Activated T-cell treated with anti-CD3 and anti-CD28 coated beads, Interleukin-2, amount 50 U/mL, for 24 hours (primary cell): ENCODE data around the gene ZNF17.
"Not testable (repeated sequence)": the region's sequence is repeated elsewhere in the genome, so short reads cannot be mapped to it uniquely, and the experiment has no call there.

Experiments used
- DNase-seq: peaks from one replicate; pipeline ENCODE4 v3.0.0-alpha.2; 2020
- H3K27ac Mint-ChIP-seq: 2 replicates; pipeline ENCODE4 v1.8.0; 2020; ENCODE audit warnings: mild to moderate bottlenecking, mixed read lengths
- H3K27me3 Mint-ChIP-seq: 2 replicates; pipeline ENCODE4 v1.8.0; 2020; ENCODE audit warnings: mixed read lengths
- H3K36me3 Mint-ChIP-seq: 2 replicates; pipeline ENCODE4 v1.8.0; 2020; ENCODE audit warnings: low read depth, mixed read lengths
- H3K4me1 Mint-ChIP-seq: 2 replicates; pipeline ENCODE4 v1.8.0; 2020; ENCODE audit warnings: low read depth, mixed read lengths
- H3K4me3 Mint-ChIP-seq: 2 replicates; pipeline ENCODE4 v1.8.0; 2020; ENCODE audit warnings: mild to moderate bottlenecking, moderate library complexity, mixed read lengths
- H3K9me3 Mint-ChIP-seq: 2 replicates; pipeline ENCODE4 v1.8.0; 2020; ENCODE audit warnings: mixed read lengths

Gene ZNF17

GRCh38 chr19:57410877-57411671 lies at the start of gene ZNF17:
TSS of gene ZNF17 (plus strand) at chr19:57411161. CDS start at chr19:57413616, 2,455 bp downstream.
- Mint-ChIP-seq H3K27ac (peak within 1 kb of the TSS; percentile 92), H3K4me1 (peaks cover 32% of the 10 kb centered on the region), H3K4me3 (peak within 1 kb of the TSS; percentile 96), H3K36me3 (peaks cover 47% of the 10 kb centered on the region), H3K9me3 (peaks cover 21% of the 10 kb centered on the region), H3K27me3 (no peaks in the 10 kb centered on the region)
- peak; percentile 89 for DNase-seq

DNA sequence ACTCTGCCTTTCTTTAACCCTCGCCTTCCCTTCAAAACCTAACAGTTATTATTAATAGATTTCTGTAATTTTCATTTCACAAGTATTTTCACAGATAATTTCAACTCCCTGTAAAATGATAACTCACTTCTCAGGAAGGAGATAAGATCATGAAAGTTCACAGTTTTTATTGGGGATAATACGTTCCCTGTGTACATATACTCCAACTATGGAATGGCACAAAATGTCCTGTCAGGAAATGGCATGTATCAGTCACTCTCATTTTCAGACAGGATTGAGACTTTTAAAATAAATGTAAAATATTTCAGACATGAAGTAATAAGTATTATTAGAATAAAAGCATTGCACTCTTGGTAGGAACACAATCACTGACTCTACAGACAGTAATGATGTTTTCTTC lies 48.5 kb upstream of the ZNF17 start:
- H3K36me3 Mint-ChIP-seq: peaks cover 69% of the 10 kb centered on the region
- H3K4me3 Mint-ChIP-seq: peak overlapping the region; percentile 86
- no peak for DNase-seq
- no peaks in the 10 kb centered on the region for H3K27me3 Mint-ChIP-seq
- H3K9me3 Mint-ChIP-seq: peaks cover 48% of the 10 kb centered on the region
- H3K4me1 Mint-ChIP-seq: peaks cover 16% of the 10 kb centered on the region
- peak overlapping the region; percentile 95 for H3K27ac Mint-ChIP-seq

DNA sequence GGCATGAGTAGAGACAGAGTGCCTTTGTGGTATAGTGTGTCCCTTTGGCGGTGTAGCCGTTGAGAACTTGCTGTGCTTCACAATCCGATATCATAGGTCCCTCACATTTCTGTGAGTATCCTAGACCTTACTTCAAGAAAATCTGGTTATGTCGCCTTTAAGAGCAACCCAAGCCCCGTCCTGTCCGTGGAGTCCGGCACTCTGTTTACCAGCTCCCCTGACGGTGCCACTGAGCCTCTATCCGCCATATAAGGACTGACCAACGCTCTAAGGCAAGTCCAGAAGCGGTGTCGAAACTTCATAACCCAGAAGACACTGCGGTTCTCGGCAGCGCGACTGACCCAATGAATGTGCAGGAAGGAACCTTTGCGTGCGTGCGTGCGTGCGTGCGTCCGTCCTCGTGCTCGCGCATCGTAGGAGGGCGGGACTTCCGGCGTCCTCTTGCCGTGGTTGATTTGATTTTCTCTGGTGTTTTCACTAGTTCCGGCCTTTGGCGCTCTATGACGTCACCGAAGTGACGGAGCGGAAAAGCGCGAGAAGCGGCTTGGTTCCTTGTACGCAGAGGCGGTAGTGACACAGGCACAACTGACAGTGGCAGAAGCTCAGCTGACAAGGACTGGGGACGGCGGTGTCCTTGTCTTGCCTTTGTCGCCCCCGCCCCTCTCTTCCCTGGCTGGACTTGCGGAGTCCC lies 47.8 kb upstream of the ZNF17 start, which contains the start of the genes TRAPPC2B and ZNF547:
TSS of gene TRAPPC2B (plus strand) at position 555 of the 691 bp plus-strand sequence. CDS start 1,283 bp downstream, outside the sequence.
TSS of gene ZNF547 (plus strand) at position 555 of the 691 bp plus-strand sequence. CDS start 5,005 bp downstream, outside the sequence.
- Mint-ChIP-seq H3K36me3 (peaks cover 68% of the 10 kb centered on the region), H3K27ac (peak within 1 kb of the TSS; percentile 95), H3K4me1 (peaks cover 16% of the 10 kb centered on the region), H3K27me3 (no peaks in the 10 kb centered on the region), H3K9me3 (peaks cover 44% of the 10 kb centered on the region), H3K4me3 (peak within 1 kb of the TSS; percentile 86)
- DNase-seq: peak; percentile 99

GRCh38 chr19:57363688-57364181 lies 47.2 kb upstream of the ZNF17 start:
- Mint-ChIP-seq H3K4me1 (peaks cover 16% of the 10 kb centered on the region), H3K27ac (peak overlapping the region; percentile 95), H3K36me3 (peaks cover 67% of the 10 kb centered on the region), H3K4me3 (peak overlapping the region; percentile 86), H3K27me3 (no peaks in the 10 kb centered on the region), H3K9me3 (peaks cover 44% of the 10 kb centered on the region)
- DNase-seq: no peak

GRCh38 chr19:57366776-57367175 lies 44.2 kb upstream of the ZNF17 start:
- Mint-ChIP-seq H3K27me3 (no peaks in the 10 kb centered on the region), H3K4me1 (peaks cover 16% of the 10 kb centered on the region), H3K36me3 (peaks cover 74% of the 10 kb centered on the region), H3K4me3 (no peak overlapping the region), H3K27ac (no peak overlapping the region), H3K9me3 (peaks cover 45% of the 10 kb centered on the region)
- no peak for DNase-seq

DNA sequence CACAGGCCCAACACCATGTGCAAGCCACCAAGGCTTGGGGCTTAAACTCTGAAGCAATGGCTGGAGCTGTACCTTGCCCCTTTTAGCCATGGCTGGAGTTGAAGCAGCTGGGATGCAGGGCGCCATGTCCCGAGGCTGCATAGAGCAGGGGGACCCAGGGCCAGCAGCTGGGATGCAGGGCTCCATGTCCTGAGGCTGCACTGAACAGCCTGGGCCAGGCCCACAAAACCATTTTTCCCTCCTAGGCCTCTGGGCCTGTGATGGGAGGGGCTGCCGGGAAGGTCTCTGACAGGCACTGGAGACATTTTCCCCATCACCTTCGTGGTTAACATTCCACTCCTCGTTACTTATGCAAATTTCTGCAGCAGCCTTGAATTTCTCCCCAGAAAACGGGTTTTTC lies 36.8 kb upstream of the ZNF17 start:
- DNase-seq: no peak
- H3K27me3 Mint-ChIP-seq: no peaks in the 10 kb centered on the region
- peaks cover 72% of the 10 kb centered on the region for H3K9me3 Mint-ChIP-seq
- no peak overlapping the region for H3K27ac Mint-ChIP-seq
- H3K4me3 Mint-ChIP-seq: no peak overlapping the region
- H3K36me3 Mint-ChIP-seq: peaks cover 98% of the 10 kb centered on the region
- no peaks in the 10 kb centered on the region for H3K4me1 Mint-ChIP-seq

DNA sequence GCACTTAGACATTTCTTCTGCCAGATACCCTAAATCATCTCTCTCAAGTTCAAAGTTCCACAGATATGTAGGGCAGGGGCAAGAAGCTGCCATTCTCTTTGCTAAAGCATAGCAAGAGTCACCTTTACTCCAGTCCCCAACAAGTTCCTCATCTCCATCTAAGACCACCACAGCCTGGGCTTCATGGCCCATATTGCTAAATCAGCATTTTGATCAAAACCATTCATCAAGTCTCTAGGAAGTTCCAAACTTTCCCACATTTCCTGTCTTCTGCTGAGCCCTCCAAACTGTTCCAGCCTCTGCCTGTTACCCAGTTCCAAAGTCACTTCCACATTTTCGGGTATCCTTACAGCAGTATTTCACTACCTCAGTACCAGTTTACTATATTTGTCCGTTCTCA lies 36.3 kb upstream of the ZNF17 start:
- H3K27ac Mint-ChIP-seq, DNase-seq, H3K4me1 Mint-ChIP-seq, H3K27me3 Mint-ChIP-seq, H3K4me3 Mint-ChIP-seq: not testable (repeated sequence)
- peaks cover 98% of the 10 kb centered on the region for H3K36me3 Mint-ChIP-seq
- peaks cover 72% of the 10 kb centered on the region for H3K9me3 Mint-ChIP-seq

DNA sequence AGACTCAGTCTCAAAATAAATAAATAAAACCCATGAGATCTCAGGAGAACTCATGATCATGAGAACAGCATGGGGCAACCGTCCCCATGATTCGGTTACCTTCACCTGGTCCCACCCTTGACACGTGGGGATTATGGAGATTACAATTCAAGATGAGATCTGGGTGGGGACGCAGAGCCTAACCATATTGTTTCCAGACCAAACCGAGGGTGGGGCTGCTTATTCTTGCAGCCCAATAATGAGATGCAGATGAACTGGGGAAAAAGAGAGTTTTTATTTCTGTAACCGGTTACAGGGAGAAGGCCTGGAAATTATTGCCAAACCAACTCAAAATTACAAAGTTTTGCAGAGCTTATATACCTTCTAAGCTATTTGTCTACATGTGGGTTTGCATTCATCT lies 34.8 kb upstream of the ZNF17 start:
- no peak overlapping the region for H3K4me3 Mint-ChIP-seq
- H3K36me3 Mint-ChIP-seq: peaks cover 95% of the 10 kb centered on the region
- H3K9me3 Mint-ChIP-seq: peaks cover 79% of the 10 kb centered on the region
- DNase-seq: no peak
- no peaks in the 10 kb centered on the region for H3K27me3 Mint-ChIP-seq
- H3K27ac Mint-ChIP-seq: no peak overlapping the region
- no peaks in the 10 kb centered on the region for H3K4me1 Mint-ChIP-seq

DNA sequence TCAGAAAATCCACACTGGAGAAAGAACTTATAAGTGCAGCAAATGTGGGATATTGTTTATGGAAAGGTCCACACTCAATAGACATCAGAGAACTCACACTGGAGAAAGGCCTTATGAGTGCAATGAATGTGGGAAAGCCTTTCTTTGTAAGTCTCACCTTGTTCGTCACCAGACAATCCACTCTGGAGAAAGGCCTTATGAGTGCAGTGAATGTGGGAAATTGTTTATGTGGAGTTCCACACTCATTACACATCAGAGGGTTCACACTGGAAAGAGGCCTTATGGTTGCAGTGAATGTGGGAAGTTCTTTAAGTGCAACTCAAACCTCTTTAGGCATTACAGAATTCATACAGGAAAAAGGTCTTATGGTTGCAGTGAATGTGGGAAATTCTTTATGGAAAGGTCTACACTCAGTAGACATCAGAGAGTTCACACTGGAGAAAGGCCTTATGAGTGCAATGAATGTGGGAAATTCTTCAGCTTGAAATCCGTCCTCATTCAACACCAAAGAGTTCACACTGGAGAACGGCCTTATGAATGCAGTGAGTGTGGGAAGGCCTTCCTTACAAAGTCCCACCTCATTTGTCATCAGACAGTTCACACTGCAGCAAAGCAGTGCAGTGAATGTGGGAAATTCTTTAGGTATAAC lies 33.3 kb upstream of the ZNF17 start:
- Mint-ChIP-seq H3K36me3 (peaks cover 80% of the 10 kb centered on the region), H3K27me3 (no peaks in the 10 kb centered on the region), H3K4me3 (no peak overlapping the region), H3K27ac (no peak overlapping the region), H3K9me3 (peaks cover 69% of the 10 kb centered on the region), H3K4me1 (no peaks in the 10 kb centered on the region)
- DNase-seq: no peak

DNA sequence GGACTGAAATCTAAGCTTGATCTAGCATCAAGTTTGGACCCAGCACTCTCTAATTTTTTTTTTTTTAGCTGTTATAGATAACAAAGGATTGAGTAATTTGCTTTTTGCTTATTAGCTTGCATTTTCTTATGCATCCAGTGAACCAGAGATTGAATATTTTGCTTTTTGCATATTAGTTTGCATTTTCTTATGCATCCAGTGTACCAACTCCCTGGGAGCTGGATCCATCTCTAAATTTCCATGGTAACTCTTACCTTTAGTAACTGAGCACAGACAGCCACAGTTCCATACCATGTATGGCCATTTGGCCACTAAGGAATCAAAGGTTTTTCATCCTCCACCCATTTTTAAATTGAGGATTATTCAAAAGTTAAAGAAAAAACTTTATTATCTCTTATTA lies 30.0 kb upstream of the ZNF17 start:
- peaks cover 56% of the 10 kb centered on the region for H3K9me3 Mint-ChIP-seq
- H3K4me3 Mint-ChIP-seq: no peak overlapping the region
- H3K27me3 Mint-ChIP-seq: peaks cover 3% of the 10 kb centered on the region
- H3K27ac Mint-ChIP-seq: no peak overlapping the region
- peaks cover 49% of the 10 kb centered on the region for H3K36me3 Mint-ChIP-seq
- no peaks in the 10 kb centered on the region for H3K4me1 Mint-ChIP-seq
- no peak for DNase-seq

DNA sequence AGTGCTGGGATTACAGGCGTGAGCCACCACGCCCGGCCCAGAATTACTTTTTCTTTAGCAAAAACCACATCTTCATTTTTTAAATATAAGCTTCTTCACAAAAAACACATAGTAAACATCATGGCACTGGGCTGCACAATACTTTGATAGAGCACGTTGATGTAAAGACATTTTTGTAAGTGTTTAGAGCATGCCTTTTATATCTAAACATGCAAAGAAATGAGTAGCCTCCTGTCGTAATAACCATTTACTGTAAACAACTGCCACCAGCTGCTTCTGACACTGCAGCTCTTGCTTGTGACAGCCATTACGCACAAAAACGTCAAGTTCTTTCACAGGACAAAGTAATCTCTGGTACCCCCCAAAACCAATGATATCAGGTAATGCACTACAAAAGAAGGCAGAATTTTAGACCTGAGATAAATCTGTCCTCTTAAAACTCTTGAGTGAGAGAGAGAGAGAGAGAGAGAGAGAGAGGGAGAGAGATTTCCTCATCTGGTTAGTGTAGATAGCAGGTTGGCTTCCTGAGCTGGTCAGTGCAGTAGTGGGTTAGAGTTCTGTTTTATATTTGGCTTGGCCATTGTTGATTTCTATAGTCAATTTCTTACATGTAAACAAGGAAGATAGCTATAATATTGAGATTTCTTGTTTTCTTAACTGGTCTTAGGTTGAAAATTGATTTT lies 28.0 kb upstream of the ZNF17 start:
- Mint-ChIP-seq H3K27me3 (peaks cover 3% of the 10 kb centered on the region), H3K4me3 (no peak overlapping the region), H3K4me1 (no peaks in the 10 kb centered on the region), H3K27ac (no peak overlapping the region), H3K36me3 (peaks cover 29% of the 10 kb centered on the region), H3K9me3 (peaks cover 56% of the 10 kb centered on the region)
- DNase-seq: no peak

DNA sequence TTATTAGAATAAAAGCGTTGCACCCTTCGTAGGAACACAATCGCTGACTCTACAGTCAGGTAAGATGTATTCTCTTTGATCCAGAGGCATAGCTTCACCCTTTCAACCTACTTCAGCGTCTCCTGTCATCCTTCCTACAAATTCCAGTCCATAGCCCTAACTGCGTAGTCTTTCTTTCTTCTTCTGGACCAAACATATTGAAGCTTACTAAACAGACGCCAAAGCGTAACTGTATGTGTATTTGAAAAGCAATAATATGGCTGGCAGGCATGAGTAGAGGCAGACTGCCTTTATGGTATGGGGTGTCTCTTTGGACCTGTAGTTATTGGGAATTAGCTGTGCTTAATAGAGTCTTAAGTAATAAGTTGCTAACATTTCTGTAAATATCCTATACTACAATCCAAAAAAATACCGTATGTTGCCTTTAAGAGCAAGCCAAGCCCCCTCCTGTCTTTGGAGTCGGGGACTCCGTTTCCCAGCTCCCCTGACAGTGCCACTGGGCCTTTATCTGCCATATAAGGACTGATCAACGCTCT lies 21.7 kb upstream of the ZNF17 start:
- Mint-ChIP-seq H3K4me3 (peak overlapping the region; percentile 86), H3K27ac (peak overlapping the region; percentile 97), H3K27me3 (no peaks in the 10 kb centered on the region), H3K4me1 (peaks cover 35% of the 10 kb centered on the region), H3K36me3 (peaks cover 58% of the 10 kb centered on the region), H3K9me3 (peaks cover 47% of the 10 kb centered on the region)
- no peak for DNase-seq

DNA sequence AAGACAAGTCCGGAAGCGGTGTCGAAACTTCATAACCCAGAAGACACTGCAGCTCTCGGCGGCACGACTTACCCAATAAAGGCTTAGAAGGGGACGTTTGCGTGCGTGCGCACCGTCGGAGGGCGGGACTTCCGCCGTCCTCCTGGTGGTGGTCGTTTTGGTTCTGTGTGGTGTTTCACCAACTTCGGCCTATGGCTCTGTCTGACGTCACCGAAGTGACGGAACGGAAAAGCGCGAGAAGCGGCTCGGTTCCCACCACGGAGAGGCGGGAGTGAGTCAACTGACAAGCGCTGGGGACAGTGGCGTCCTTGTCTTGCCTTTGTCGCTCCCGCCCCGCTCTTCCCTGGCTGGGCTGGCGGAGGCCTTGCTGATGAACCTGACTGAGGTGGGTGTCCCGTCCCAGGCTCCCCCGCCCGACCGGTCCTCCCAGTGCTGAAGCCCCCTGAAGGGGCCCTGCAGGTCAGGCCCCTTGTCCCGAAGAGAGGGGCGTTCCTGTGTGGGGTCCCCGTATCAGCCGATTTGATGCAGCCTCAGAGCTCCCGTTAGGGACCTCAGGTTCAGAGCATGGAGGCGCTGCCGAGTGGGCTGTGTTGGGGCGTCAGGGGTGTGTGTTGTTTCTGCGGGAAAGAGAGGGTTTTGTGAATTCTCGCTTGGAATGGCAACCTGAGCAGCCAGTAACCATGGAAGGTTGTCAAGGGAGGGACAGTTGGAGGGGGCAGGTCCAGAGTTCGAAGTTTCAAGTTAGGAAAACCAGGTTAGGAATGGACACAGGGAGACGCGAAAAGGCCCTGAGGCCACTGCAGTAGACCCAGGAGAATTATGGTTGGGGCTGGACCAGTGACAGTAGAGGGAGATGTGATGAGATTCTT lies 21.0 kb upstream of the ZNF17 start, which contains the start of gene ZNF548:
TSS of gene ZNF548 (plus strand) at position 125 of the 869 bp plus-strand sequence. CDS start at position 371, 246 bp downstream.
- Mint-ChIP-seq H3K4me1 (peaks cover 39% of the 10 kb centered on the region), H3K27me3 (no peaks in the 10 kb centered on the region), H3K9me3 (peaks cover 54% of the 10 kb centered on the region), H3K4me3 (peak within 1 kb of the TSS; percentile 86), H3K27ac (peak within 1 kb of the TSS; percentile 97), H3K36me3 (peaks cover 65% of the 10 kb centered on the region)
- DNase-seq: peak; percentile 98
